Activated T-cell treated with anti-CD3 and anti-CD28 coated beads for 4 hours (primary cell): ENCODE data around the gene CENPE.

ENCODE experiments used
- DNase-seq: peaks from one replicate; pipeline ENCODE4 v3.0.0-alpha.2; 2020

The CENPE gene

DNA sequence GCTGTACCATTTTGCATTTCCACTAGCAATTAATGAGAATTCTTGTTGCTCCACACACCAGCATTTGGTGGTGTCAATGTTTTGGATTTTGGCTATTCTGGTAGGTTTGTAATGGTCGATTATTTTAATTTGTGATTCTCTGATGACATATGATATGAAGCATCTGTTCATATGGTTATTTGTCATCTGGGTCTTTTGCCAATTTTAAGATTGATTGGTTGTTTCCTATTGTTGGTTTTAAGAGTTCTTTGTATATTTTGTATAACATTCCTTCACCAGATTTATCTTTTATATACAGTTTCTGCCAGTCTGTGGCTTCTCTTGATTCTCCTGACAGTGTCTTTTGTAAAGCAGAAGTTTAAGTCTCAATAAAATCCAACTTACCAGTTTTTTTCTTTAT is 80.0 kb downstream of the CENPE start:
- DNase-seq, result no peak

DNA sequence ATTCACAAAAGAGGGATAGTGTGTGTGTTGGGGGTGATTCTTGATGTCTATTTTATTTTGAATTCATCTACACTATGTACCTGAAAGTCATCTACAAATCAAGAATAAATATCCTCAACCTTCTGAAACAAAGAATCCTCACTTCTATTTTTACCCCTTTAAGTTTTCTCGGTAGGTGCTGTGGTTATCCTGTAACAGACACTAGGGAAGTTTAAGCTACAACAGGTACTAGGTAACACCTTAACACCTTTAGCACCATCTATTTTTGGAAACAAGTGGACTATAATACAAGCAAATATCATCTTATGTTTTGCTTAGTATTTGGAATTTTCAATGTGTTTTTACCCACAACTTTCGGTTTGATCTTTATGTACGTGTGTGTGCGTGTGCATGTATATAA is 86.5 kb downstream of the CENPE start:
- no peak for DNase-seq

DNA sequence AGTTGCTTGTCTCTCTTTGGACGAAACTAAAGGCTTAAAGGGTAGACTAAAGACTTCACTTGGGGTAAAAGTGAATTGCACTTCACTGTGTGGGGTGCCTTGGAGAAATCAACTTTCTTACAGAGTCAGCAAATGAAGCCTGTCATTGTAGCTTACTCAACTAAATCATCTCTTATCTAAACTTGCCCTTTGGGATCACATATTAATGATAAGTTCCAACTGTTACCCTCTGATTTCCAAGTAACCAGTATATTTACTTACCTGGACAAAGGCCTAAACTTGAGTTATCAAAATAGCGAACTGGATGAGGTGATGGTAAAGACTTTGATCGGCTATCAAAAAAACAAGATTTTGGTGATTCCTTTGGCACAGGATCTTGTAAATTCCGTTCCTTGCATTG is 89.6 kb downstream of the CENPE start:
- DNase-seq, result no peak

DNA sequence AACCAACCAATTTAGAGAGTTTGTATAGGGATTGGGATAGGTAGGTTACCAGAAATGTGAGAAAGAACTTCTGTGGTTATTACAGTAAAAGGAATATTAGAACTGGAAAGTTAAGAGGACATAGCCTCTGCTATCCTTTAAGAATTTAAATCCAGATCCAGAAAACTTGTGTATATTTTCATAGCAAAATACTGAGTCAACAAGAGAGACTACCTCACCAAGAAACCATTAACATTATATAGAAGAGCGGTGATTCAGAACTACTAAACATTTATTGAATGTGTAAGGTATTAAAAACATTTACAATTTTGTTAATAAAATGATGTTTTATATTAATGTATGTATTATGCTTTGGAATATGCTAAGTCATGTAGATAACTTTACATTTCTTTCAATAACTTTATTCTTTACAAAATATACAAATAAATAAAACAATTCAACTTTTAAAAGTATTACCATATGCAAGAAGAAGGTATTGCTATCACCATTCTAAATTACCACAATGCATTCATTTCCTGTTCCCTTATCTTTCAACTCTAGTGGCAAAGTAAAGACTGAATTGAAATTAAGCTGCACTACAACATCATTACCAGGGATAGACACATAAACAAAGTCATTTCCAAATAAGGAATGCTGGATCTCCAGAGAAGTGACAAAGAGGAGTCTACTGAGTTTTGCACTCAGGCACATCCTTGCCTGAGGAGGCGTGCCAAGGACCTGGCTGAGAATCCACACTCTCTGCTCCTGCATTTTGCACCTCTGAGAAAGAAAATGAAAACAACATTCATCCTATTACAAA is 92.4 kb downstream of the CENPE start:
- DNase-seq, result no peak

DNA sequence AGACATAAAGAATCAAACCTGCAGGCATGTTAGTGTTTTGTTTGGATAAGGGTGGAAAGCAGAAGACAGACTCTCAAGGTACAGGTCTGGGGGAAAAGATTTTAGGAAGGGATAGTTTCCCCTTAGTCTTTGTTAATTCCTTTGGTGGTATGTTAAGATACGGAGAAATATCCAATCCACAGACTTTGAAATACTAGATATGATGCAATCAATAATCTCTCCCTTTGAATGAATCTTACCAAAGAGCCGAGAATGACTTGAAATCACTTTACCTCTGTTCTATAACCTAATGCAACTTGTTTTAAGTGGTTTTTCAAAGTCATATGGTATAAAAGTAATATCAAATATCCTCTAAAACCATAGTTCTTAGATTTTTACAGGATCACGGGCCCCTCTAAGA is 93.3 kb downstream of the CENPE start:
- no peak for DNase-seq

DNA sequence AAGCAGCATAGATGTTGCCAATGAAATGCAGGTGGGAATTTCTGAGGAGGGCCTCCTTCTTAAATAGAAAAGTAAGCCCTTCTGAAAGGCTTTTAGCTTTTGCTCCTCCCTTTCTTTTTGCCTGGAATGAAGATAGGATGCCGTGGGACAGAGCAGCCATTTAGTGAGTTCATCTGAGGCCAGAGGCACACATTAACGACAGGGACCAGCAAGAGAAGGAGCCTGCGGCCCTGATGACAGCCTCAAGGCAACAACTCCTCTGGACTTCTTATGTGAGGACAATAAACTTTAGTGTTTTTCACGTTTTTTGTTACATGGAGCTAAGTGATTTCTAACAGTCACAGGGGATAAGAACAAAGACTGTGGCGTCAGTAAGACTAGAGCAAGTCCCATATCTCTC is 97.5 kb downstream of the CENPE start:
- DNase-seq, result no peak

DNA sequence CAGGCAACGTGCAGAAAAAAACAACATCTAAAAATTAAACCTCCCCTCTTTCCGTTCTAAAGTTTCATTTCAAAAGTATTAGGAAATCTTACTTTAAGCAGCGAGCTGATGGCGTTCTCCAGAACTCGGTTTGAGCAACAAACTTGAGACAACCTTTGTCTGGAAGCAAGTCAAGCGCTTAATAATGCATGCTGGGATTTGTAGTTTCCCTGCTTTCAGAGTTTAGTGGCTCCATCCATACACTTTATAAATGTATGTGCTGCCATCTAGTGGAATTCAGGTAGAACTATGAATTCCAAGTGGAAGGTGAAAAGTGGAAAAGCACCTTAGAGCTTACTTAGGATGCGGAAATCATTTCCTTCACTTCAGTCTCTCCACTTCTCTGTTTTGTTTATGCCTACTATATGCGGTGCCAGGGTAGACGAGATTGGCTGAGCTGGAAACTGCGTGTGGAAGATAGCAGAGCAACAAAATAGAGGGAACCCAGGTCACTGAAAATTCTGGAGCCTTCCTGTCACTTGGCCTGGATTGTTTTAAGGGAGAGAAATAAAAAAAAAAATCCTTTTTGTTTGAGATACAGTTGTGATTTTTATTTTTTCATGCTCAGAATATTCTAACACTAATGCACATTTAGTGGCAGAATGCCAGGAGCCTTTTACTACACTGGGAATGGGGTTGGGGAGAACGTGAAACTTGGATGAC is 98.3 kb downstream of the CENPE start, which contains the start of gene BDH2:
Gene BDH2 (minus strand): TSS at position 144 of the 702 bp plus-strand sequence. CDS start 3,580 bp downstream, outside the sequence.
- DNase-seq, result peak; percentile 27

DNA sequence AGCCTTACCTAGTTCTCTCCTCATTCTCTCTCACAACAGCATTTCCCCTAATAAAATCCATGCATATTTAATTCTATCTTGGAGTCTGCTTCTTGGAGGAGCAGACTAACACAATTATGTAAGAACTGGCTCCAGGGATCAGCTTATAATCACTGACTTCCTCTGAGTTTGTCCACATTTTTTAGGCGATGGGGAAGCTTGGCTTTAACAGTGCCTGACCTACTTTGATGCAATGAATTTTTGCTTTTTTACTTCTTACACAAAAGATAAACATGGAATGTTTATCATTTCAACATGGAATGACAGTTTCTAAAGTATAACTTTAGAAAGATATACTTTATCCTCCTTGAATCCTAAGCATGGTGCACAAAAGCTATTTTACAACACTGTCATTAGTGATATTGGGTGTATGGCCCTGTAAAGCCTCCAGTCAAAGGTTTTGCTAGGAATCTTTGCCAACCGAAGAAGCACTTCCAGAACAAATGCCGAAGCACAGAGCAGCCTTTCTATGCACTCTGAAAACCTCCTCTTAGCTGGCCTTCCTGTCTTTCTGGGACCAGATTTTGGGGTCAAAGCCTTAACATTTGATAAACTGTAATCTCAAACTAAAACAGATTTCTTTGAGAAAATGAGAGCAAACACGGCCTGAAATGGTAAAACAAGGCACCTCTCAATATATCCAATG is 99.2 kb downstream of the CENPE start:
- DNase-seq, result no peak

DNA sequence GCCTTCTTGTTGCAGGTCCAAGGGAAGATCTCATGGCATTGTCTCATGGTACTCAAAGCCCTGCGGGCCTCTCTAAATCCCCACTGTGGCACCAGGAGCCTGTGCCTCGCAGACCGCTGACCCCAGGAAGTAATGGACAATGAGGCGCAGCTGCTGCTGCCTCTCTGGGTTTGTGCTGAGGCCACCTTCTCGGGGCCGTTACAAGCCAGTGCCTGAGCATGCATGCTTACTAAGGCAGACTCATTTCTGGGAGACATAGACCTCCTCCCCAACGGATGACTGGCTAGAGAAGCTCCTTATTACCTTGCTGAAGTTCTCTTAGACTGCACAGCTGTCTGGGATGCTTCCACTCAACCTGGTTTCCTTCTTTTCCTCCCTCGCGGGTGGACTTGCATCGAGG is 99.8 kb downstream of the CENPE start:
- no peak for DNase-seq

DNA sequence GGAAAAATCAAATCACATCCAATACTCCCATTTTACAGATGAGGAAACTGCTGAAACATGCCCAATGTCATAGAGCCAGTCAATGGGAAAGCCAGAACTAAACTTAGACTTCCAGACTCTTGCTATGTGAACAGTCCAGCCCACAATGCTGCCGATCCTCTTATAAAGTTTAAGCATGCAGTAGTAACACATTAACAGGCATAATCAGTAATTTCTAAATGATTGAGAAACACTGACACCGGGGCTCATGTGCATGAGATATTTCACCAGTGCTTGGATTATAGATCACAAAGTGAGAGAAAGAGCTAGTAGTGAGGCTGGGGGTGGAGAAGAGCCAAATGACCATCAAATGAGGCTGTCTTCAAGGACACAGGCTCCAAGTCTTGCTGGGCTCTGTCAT is 101.0 kb downstream of the CENPE start:
- no peak for DNase-seq

DNA sequence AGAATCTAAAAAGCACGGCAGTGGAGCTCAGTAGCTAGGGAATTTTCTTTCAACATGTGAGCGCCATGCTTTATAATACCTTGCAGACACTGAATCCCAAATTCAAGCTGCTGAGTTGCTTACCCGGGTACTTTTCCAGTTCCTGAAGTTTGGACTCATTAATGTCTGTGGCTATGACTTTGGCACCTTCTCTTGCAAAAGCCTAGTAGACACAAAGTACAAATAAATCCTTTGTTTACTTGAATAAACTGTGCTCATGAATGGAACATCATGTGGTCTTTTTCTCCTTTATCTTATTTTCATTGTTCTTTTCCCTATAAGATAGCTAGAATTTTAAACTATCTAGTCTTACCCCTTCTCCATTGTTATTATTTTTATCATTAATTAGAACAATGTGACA is 103.1 kb downstream of the CENPE start:
- no peak for DNase-seq

DNA sequence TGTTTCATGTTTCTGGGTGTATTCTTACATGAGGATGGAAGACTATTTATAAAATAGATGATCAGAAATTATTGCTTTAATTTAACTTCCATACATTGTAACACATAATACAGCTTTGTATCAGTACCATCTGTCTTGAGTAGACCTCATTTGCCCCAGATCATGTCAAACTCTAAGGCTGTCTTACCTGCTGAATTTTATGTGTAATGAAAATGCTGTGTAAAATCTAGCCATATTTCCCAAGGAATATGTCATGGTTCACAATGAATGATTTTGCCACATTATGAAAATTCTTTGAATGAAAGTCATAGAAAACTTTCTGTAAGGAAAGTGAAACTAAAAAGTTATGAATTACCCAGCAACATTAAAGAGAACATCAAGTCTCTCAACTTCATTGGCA is 105.9 kb downstream of the CENPE start:
- DNase-seq, result no peak

DNA sequence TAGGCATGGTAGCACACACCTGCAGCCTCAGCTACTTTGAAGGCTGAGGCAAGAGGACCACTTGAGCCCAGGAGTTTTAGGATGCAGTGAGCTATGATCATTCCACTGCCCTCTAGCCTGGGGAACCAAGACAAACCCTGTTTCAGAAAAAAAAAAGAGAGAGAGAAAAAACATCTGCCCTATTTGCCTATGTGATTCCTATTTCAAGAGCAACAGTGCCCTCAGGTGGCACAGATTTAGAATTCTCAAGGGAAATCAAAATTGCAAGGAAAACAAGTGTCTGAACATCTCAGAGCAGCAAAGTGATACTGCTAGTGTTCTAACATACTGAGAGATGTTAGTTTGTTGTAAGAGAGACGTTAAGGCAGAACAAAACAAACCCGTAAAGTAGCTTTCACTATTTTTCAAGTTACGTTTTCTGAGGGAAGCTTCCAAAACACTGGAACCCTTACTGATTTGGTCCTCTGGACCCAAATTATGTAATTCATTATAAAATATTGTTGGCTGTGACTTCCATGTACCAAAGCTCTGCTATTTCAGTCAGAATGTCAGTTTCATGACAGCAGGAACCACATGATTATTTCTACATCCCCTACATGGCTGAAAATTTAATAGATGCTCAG is 106.4 kb downstream of the CENPE start:
- DNase-seq, result no peak

DNA sequence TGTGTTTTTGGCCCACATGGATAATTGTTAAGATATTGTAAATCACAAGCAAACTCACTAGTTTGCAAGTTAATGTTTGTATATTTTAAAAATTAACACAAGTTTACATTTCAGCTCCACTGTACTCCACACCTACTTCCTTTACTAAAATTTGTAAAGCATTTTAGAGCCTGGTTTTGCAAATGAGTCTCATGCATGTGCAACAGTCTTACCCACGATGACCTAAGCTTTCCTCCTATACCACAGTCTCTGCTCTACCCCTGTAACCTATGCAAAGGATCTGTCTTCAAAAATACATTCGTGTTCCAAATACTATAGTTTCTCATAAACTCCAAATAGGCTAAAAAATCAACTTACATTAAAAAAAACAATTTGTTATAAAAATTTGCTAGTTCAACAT is 108.7 kb downstream of the CENPE start:
- no peak for DNase-seq

DNA sequence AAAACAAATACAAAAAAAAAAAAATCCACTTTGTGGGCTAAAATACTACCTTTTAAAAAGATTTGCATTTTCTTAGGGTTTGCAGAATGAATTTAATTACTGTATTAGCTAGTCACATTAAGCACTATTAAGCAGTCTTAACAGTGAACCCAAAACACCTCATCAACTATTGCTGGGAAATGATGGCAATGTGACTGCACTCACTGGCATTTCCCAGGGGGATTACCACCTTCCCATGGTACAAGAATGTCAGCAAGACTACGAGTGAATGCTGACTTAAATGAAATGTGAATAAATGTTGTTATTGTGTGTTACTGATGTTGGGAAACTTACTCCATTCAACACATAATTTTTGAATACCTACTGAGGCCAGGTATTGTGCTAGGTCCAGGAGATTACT is 111.6 kb downstream of the CENPE start:
- no peak for DNase-seq

DNA sequence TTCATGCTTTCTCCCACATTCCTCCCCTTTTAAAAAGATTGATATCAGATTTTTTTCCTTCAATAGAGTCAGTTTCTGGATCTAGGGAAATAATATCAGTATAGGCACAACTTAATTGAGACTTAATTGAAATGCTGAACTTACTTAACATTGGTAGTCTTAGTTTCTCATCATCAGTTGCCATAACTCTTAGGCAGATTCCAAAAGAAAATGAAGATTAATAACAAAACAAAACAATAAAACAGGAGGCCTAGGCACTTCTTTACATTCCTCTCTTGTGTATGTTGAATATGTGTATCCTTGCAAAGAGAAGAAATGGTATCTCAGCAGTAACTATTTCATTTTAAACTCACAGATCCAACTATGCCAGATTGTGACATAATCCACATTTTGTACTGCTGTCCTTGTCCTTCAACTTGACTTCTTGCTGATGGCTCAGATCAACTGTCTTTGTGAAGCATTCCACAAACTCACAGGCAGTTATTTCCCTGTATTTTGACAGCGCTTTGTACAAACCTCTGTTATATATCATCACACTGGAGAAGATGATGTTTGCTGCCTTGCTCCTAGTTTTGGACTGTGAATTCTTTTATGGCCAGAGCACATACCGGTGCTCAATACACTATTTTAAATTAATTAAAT is 112.5 kb downstream of the CENPE start:
- DNase-seq, result no peak

DNA sequence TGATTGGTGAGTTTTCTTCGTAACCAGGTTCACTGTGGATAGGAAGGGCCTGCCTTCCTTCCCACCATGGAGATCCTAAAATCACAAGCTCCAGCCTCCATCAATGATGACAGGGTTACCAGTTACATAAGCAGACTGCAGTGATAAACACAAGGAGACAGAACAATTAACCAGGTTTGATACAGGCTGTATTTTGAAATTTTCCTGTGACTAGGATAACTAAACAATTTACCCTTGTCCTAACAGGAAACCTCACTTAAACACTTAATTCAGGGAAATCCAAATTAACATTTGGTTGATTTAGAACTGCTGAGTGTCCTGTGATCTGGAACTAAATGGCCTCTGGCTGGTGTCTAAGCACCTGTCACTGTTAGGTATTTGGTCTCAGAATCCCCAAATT is 118.5 kb downstream of the CENPE start:
- DNase-seq, result no peak

DNA sequence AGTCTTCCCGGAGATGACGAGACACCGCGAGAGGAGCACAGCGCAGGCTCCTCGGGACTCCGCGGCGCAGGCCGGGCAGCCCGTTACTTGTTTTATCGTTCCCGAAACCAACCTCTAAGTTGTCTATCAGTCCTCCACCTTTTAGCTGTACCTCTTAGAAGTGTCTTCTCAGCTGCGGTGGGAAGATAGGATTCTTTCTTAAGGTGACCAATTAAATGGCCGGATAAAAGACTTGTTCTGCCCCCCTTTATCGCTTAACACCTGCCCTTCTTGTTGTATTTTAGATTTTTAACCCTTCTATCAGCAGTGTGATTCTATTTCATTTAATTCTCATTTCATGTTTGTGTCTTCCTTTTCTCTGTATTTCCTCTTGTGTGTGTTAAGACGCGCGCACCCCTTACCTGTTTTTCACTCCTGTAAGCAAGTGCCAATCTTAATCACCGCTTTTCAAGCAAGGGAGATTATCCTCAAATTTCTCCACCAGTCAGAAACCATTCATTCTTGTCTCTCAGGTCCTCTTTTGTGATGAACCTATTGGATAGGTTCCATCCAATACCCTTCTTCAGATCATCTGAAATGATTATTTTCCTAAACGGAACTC is 121.3 kb downstream of the CENPE start, which contains the start of gene SLC9B2:
Gene SLC9B2 (minus strand): TSS at position 15 of the 601 bp plus-strand sequence. CDS start 9,211 bp downstream, outside the sequence.
- DNase-seq, result no peak

DNA sequence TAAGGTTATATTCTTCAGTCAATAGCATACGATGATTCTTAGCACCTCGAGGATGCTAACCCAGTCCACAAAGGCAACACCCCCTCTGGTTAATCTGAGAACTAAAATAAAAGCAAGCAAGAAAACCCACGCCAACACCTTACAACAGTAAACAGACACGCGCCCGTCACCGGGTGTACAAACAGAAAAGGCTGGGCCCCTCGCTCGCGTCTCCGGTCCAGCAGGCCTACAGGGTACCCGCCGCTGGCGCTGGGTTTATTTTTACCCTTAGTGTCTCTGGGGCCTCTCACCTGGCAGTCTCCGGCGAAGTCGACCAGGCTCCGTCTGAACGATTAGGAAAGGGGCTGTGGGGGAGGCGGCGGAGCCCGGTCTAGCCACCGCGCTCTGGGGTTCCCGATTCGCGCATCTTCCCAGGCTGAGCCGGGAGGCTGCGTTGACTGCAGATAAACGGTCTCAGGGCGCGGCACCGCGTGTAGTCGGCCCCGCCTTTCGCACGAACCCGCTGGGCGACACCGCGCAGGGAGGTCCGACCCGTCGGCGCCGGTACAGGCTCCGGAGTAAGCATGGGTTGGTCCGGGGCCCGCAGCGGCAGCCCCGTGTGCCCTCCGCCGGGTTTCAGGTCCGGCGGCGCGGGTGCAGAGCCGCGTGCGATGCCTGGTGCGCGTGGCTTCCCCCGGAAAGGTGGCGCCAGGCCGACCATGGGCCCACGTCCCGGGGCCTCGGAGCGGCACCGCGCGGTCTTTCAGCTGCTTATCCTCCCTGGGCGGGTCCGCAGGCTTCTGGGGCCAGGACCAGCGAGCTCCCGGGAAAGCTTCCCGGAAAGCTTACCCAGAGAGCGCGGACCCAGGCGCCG is 122.0 kb downstream of the CENPE start:
- DNase-seq, result peak; percentile 51

DNA sequence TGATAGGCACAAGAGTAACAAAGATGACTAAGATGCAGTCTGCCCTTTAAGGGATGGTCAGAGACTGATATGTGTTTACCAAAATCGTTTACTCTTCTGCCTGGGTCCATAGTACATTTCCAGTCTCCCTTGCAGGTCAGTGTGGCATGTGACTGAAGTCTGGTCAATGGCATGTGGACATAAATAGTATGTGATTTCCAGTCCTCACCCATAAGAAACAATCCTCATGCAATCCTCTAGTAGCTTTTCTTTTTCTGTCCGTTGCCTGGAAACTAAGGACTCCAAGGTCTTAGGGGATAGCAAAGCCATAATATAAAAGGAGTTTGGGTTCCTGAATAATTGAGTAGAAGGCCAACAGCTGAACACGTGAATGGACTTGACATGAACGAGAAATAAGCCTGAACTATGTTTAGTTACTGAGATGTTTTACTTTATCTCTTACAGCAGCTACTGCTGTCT is 122.7 kb downstream of the CENPE start:
- no peak for DNase-seq

DNA sequence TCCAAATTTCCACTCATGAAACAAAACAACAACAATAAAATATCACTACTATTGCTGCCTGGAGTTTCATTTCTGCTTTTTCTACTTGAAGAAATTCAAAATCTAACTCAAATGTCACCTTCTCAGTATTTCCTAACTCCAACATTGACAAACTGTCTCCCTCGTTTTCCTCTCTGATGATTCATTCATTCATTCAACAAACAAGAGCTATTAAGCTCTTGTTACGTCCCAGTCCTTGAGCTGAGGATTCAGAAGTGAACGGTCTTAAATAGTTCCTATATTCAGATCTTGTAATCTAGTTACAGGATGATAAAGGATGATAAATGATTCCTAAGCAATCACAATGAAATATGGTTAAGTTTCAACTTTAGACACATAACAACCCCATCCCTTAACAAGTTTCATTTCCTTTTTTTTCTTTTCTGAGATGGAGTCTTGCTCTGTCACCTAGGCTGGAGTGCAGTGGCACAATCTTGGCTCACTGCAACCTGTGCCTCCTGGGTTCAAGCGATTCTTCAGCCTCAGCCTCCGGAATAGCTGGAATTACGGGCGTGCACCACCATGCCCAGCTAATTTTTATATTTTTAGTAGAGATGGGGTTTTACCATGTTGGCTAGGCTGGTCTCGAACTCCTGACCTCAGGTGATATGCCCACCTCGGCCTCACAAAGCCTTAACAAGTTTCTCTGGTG is 123.3 kb downstream of the CENPE start:
- no peak for DNase-seq
